Neural progenitor cell (in vitro differentiated cells): ENCODE measurements around the gene GLB1L2.

Experiments used
- EZH2 ChIP-seq: fragments of 200-600 bp; sonication (generic); IDR thresholded peaks from 2 replicates; pipeline ENCODE4 v1.6.1; 2017; ENCODE audit warnings: antibody characterized with exemption, mild to moderate bottlenecking, moderate library complexity
- TF ChIP-seq, protein P1 (sequence below): fragments of 200-600 bp; sonication (generic); IDR thresholded peaks from 2 replicates; pipeline ENCODE4 v1.5.1; 2017; ENCODE audit warnings: antibody characterized with exemption, mild to moderate bottlenecking

DNA sequence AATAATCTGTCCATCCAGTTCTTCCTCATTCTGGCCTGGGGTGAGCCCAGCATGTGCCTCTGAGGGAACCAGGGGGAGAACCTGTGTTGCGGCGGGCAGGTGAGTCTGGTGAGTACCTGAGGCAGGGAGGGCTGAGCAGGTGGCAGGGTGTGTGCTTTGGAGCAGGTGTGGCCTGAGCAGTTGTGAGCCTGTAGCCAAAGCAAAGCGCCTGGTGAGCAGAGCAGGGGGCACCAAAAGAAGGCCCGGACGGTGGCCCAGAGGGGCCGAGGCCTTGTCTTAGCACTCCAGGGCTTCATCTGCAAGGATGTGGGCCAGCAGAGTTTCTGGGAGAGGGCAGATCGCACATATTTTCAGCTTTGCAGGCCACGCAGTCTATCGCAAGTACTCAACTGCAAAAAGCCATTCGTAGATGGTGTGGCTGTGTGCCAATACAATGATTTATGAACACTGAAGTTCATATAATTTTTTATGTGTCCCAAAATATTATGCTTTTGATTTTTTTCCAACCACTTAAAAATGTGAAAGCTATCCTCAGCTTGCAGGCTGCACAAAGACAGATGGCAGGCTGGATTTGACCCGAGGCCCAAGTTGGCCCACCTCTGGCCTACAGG, 8.7 kb downstream of the GLB1L2 start:
- TF ChIP-seq, protein P1, sequence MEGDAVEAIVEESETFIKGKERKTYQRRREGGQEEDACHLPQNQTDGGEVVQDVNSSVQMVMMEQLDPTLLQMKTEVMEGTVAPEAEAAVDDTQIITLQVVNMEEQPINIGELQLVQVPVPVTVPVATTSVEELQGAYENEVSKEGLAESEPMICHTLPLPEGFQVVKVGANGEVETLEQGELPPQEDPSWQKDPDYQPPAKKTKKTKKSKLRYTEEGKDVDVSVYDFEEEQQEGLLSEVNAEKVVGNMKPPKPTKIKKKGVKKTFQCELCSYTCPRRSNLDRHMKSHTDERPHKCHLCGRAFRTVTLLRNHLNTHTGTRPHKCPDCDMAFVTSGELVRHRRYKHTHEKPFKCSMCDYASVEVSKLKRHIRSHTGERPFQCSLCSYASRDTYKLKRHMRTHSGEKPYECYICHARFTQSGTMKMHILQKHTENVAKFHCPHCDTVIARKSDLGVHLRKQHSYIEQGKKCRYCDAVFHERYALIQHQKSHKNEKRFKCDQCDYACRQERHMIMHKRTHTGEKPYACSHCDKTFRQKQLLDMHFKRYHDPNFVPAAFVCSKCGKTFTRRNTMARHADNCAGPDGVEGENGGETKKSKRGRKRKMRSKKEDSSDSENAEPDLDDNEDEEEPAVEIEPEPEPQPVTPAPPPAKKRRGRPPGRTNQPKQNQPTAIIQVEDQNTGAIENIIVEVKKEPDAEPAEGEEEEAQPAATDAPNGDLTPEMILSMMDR = no peak
- TF ChIP-seq EZH2 = no peak
